Activated CD4-positive, alpha-beta T cell treated with anti-CD3 and anti-CD28 coated beads, Interleukin-2, amount 50 U/mL, for 24 hours (primary cell): ENCODE results near the gene ASB3.
"Not testable (repeated sequence)": the region's sequence is repeated elsewhere in the genome, so short reads cannot be mapped to it uniquely, and the experiment has no call there.

ENCODE experiments used
- DNase-seq, 2 donors: peaks; one replicate each; pipeline ENCODE4 v3.0.0-alpha.2; 2020; ENCODE audit warnings: low read depth in 1 of 2, low spot score in 1 of 2

ASB3 gene

DNA sequence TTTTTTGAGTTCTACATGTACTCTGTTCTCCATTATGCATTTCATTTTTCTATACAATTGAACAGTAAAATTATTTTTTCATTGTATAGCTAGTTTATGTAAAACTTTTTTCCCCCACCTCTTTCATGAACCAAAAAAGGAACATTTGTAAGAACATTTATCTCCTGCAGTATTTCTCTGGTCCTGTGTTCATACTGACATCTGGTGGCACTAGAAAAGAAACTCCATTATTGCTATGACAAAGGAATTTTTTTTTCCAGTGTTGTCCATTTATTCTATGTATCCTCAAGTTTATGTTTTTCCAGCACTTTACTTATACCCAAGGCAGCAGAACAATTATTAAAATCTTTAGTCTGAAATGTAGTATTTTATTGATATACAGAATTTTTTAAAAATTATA, 46.6 kb downstream of the ASB3 start:
- no peak for DNase-seq

DNA sequence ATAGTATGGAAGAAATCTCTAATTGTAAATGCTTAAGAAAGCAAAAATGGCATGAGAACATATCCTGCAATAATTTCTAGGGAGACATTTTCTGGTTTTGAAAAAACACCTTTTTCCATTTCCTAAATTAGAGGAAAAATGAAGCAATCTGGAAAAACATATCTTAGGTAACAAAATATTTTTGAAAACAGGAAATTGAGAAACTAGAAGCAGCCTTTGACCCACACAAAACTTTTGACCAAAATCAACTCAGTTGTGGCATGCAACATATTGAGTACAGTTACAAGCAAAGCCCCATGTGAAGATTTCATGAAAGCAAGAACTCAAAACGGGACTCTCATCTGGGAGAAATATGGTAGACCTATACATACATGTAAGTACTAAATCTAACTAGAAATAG, 47.7 kb downstream of the ASB3 start:
- DNase-seq = no peak

DNA sequence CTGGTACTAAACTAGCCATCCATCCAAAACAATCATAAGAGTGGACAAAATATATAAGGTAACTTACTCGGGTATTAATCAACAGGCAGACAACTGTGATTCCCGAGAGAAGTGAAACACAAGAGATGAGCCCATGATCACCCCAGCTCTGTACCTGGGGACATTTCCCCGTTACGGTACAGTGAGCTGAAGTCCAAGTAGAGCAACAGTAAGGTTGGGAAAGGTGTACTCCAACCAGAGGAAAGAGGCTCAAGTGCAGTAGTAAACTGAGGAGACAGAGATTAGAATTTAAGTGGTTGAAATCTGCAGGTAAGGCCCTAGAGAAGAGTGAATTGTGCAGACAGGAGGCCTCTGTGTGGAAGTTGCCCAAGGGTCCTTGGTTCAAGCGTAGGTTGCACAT, 49.7 kb downstream of the ASB3 start:
- DNase-seq = no peak

DNA sequence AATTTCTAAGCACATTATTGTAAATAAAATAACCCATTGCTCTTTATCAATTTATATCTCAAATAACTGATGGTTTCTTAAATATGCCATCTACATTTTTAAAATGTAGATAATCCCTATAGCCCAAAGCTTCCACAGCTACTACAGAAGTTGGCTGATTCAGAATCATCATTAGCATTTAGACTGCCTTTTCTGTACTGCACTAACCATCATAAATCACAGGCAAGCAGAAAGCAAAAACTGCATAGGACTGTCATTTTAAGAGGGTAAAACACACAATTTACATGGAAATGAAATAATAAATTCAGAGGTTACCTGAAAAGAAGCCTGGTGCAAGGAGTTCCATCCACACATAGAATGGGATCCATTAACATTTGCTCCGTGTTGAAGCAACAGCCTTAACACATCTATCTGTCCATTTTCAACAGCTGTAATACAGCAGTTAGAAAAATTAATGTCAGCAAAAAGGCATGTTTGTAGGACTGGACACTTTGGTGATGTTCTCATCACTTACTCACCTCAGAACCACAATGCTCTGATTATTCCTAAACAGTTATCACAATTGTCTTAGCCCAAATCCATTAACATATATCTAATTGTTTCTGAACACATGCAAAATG, 57.5 kb downstream of the ASB3 start:
- DNase-seq = no peak

DNA sequence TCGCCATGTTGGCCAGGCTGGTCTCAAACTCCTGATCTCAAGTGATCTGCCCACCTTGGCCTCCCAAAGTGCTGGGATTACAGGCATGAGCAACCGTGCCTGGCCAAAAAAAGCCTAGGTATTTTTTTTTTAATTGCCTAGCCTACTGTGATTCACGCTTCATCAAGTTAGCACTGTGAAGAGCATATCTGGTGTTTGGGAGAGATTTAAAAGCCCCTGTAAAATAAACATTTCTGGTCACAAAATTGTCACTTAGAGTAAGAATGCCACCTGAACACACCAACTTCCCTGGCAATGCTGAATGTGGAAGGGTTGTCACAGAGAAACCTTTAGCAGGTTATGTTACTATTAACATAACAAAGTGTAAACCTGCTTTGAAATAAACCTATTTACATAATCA, 58.8 kb downstream of the ASB3 start:
- DNase-seq = no peak

DNA sequence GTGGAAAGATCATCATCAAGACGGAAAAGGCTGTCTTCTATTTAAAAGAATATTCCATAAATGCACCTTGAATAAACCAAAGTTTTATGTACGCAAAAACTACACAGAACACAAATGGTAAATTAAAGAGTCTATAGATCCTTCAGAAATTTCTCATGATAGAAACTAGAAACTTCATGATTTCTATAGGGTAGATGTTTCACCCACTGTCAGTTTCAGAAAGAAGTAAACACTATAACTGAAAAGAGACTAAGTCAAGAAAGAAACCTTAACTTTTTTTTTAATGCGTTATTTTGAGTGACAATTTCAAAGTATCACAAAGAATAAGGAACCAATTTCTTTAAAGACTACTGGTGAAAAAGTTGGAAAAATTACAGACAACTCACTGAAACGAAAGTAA, 61.1 kb downstream of the ASB3 start:
- no peak for DNase-seq

DNA sequence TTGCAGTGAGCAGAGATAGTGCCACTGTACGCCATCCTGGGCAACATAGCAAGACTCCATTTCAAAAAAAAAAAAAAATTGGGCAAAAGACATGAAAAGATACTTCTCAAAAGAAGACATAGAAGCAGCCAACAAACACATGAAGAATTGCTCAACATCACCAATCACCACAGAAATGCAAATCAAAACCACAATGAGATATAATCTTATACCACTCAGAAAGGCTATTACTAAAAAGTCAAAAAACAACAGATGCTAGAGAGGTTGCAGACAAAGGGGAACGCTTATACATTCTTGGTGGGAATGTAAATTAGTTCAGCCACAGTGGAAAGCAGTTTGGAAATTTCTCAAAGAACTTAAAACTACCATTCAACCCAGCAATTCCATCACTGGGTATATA, 62.2 kb downstream of the ASB3 start:
- DNase-seq = no peak

DNA sequence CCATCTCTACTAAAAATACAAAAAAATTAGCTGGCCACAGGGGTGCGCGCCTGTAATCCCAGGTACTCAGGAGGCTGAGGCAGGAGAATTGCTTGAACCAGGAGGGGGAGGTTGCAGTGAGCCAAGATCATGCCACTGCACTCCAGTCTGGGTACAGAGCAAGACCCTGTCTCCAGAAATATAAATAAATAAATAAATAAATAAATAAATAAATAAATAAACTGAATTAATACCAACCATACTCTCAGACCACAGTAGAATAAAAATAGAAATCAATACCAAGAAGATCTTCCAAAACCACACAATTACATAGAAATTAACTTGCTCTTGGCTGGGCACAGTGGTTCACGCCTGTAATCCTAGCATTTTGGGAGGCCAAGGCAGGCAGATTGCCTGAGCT, 65.8 kb downstream of the ASB3 start:
- not testable (repeated sequence) for DNase-seq

DNA sequence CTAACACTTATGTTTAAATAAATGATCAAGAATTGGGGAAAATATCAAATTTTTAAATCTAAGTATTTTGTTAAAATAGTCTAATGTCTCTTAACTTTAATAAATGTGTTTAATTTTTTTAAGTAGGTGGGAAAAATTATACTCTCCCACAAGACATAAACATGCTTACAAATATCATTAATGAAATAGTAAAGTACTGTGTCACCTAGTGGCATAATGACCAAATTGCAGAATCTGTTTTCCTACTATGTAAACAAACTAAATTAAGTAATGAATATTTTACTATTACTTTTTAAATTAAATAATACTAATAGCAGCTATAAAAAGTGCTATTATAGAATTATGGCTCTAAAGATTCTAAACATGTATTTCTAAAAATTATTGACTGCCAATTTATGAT, 71.2 kb downstream of the ASB3 start:
- DNase-seq = no peak

DNA sequence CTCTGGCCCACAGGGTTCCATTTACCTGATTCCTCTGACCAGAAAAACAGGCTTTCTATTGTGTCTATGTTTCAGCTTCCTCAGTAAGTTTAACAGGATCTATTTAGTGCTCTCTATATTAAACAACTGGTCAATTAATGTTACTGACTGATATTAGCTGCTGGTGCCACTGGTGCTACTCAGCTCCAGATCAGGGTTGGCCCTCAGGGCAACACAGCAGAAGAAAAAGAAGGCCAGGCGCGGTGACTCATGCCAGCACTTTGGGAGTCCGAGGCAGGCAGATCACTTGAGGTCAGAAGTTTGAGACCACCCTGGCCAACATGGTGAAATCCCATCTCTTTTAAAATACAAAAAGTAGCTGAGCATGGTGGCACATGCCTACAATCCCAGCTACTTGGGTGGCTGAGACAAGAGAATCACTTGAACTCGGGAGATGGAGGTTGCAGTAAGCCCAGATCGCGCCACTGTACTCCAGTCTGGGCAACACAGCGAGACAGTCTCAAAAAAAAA, 75.4 kb downstream of the ASB3 start:
- DNase-seq = no peak

DNA sequence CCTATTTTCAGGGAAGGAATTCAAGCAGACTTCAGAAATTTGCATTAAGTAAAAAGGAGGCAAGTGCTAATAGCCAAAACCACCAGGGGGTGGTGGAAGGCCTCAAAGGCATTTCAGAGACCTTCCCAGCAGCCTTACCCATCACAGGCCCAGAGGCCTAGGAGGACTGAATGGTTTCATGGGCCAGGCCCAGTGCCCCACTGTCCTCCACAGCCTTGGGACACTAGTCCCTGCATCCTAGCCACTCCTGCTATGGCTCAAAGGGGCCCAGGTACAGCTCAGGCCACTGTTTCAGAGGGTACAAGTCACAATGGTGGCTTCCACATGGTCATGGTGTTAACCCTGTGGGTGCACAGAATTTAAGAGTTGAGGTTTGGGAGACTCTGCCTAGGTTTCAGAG, 77.8 kb downstream of the ASB3 start:
- DNase-seq = no peak

DNA sequence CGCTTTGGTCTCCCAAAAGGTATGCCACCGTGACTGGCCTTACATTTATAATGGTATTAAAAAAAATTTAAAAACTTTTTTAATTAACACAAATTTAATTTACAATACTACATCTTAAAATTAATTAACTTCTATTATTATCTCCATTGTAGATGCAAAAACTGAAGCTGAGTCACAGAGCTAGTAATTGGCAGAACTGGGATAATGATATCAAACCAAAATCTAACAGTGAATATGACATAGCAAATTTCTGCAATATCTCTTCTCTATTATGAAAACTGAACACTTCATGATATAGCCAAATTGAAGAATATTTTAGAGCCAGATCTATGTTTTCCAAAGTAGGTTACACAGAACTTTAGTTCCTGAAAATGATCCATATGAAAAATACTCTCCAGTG, 85.5 kb downstream of the ASB3 start:
- no peak for DNase-seq

DNA sequence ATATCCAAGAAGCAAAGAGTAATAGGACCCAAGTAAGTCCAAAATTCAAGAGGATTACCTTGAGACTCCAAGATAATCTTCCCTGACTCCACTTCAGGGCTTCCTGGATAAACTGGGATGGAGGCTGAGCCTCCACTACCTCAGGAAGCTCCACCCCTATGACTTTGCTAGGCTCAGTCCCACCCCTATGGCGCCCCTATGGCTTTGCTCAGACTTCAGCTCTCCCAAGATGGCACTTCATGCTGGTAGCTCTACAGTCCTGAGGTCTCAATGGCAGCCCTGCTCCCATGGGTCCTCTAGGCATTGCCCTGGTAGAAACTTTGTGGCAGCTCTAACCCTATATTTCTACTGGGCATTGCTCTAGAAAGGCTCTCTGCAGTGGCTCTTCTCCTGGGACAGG, 89.1 kb downstream of the ASB3 start:
- no peak for DNase-seq

DNA sequence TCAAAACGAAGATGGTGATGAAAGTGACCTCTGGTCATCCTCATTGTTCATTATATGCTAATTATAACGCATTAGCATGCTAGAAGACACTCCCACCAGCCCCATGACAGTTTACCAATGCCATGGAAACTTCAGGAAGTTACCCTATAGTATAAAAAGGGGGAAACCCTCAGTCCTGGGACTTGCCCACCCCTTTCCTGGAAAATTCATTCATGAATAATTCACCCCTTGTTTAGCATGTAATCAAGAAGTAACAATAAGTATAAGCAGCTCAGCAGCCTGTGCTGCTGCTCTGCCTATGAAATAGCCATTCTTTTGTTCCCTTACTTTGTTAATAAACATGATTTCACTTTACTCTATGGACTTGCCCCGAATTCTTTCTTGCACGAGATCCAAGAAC, 89.7 kb downstream of the ASB3 start:
- DNase-seq = no peak

DNA sequence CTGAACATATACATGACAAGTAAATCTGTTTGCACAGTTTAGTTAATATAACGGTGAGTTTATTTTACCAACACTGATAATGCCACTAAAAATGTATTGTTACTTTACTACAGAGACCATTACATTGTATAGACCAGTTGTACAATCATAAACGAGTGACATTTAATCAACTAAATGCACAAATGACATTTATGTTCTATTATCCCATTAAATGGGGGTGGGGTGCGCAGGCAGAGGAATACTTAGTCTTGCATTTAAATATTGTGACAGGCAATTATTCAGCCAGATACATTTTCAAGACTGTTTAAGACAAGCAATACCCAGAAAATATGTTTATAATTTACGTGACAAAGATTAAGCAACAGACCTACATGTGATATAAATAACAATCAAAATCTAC, 91.2 kb downstream of the ASB3 start:
- no peak for DNase-seq

DNA sequence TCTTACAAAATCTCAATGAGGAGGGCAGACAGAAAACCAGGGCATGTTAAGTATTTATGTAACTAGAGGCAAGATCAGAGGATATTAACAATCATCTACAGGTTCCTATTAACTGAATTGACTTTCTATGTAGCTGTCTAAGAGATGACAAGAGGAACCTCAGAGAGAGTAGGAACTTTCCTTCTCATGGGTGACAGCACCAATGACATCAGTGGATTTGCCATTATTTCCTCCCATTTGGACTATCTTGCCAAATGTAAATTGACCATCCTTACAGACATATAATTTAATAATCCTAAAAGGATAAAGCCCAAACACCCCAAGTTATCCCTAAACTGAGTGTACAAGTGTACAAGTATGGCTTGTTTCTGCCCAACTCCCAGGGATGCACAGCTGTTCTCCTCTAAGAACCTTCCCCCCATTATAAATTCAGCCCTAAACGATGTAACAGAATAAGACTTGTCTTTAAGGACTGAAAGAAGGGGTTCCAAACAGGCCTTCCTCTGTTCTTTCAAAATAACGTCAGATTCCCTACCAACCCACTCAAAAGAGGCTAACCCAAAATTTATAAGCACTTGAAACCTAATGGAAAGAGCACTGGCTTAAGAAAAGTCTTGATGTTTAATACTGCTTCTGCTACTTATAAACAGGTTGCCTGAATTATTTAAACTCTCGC, 92.5 kb downstream of the ASB3 start:
- DNase-seq = no peak

DNA sequence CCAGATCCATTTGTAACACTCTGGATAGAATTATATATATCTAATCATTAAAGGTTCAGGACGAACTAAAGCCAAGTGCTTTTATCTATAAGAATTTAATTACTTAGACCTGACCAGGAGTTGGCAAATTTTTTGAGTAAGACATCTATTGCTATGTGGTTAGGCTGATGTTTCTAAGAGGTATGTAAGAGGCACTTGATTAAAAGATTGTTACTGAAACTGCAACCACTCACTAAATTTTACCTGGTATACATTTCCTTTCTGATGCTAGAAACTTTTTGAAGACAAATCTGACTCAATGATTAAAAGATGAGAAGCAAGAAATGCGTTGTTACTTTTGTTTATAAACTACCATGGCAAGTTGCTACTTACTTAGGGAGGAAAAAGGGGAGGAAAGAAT, 95.9 kb downstream of the ASB3 start:
- no peak for DNase-seq

DNA sequence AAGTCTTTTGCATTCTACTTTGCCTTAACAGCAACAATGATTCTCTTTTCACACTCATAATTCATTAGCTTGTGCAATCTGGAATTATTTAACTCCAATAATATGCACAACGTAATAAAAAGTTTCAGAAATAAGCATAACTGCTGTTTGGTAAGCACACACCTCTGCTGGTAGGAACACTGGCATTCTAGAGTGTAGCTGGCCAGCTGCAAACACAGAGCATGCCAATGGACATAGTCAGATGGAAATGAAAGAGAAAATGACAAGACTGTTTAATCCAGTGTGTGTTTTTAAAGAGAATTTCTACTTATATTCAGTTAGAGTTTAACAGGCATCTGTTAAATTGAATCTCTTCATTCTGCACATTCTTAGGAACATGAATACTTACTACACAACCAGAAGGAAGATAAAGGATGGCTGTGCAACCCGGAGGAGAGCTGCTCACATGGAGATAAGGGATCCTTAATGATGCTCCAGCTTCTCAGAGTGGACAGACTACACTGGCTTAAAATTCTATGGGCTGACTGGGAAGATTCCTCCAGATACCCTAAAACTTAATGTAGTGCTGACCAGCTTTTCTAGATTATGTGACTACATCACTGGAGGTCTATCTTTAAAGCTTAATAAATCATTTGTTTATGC, 113.8 kb downstream of the ASB3 start:
- no peak for DNase-seq

DNA sequence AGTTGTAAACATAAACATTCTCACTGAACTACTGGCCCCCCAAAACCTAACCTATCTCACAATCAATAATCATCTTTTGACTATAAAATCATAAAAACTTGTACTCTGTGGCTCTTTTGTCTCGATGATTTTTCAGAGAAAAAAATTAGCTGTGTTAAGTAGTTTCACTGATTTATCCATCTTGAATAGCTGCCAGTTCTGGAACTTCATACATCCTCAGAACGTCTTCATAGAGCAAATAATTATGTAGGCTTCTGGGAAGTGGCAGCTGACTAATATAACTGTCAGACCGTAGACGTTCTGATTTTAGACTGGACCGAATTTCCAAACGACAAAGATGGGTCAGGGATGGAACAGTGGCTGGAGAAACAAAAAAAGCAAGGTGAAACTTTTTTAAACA, 116.4 kb downstream of the ASB3 start:
- no peak for DNase-seq

DNA sequence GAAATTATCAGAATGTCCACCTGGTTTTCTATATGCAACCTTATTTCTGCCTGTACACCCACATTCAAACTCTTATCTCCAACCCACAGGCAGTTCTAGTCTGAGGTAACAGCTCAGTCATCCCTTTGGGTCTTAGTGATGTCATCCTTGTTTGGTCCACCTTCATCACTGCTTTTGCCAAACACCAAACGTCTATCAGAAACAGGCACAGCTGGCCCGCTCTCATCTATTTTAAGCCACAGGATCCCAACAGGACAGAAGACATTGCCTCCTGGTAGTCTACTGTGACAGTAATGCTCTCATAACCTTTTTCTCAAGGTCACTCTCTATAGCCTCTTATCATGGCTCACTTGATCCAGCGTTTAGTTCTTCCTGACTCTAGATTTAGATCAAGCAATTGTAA, 118.1 kb downstream of the ASB3 start:
- DNase-seq = no peak

DNA sequence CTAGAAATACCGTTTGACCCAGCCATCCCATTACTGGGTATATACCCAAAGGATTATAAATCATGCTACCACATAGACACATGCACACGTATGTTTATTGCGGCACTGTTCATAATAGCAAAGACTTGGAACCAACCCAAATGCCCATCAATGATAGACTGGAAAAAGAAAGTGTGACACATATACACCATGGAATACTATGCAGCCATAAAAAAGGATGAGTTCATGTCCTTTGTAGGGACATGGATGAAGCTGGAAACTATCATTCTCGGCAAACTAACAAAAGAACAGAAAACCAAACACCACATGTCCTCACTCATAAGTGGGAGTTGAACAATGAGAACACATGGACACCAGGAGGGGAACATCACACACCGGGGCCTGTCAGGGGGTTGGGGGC, 119.6 kb downstream of the ASB3 start:
- not testable (repeated sequence) for DNase-seq

DNA sequence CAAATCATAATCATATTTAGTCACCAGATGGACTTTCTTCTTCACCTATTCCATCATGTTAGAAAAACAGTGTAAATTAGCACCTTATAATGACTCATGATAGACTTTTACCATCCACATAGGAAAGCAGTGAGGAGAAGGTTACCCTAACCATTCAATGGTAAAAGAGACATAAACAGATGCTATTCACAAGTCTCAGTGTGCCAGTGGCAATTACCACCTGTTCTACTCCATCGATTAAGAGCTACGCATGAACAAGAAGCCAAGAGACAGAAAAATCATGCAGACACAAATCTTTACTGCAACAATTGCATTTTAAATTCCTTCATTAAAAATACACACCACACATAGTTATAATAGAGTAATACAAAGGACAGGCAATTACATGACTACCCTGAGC, 125.9 kb downstream of the ASB3 start:
- DNase-seq = no peak

DNA sequence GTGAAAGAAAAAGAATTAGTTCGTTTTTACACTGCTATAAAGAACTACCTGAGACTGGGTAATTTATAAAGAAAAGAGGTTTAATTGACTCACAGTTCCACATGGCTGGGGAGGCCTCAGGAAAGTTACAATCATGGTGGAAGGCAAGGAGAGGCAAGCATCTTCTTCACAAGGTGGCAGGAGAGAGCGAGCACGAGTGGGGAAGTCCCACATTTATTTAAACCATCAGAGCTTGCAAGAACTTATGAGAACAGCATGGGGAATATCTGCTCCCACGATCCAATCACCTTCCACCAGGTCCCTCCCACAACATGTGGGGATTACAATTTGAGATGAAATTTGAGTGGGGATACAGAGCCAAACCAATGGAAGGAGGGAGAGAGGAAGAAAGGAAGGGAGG, 128.3 kb downstream of the ASB3 start:
- not testable (repeated sequence) for DNase-seq
